Measurements from ENCODE around the gene COL24A1.

- no peak for TF ChIP-seq CTCF (IDR thresholded peaks at IDR 0.05)
- TF ChIP-seq REST (IDR thresholded peaks at IDR 0.05; ENCODE audit: insufficient read depth in 1 of 2, low read depth in 2 of 2, low read length in 1 of 2), result no peak
- TF ChIP-seq POLR2AphosphoS5 (IDR thresholded peaks at IDR 0.05; ENCODE audit: low read depth, low read length), result no peak
- TF ChIP-seq SIN3A (IDR thresholded peaks at IDR 0.05; ENCODE audit: borderline replicate concordance, insufficient read depth, low read depth, low read length), result no peak
Observed at GRCh38 chr1:86183810-86184209, 27.2 kb upstream of the COL24A1 start.

Data from Panc1 (cell line).